SK-N-MC (cell line): ENCODE measurements around the gene CR1L.
"Not testable (repeated sequence)": the region's sequence is repeated elsewhere in the genome, so short reads cannot be mapped to it uniquely, and the experiment has no call there.

Source experiments
- DNase-seq: peaks from one replicate; pipeline ENCODE4 v3.0.0-alpha.2; 2011; ENCODE audit warnings: low read depth, low spot score
- H3K27ac ChIP-seq: fragments of 200-600 bp; sonication (generic); 2 replicates; pipeline ENCODE4 v1.5.1; 2016; ENCODE audit warnings: mixed run types
- H3K36me3 ChIP-seq: fragments of 200-600 bp; sonication (generic); 2 replicates; pipeline ENCODE4 v1.6.1; 2017; ENCODE audit warnings: antibody characterized with exemption, low read length, mixed read lengths; ENCODE audit not compliant: insufficient read depth
- H3K4me3 ChIP-seq: fragments of 200-600 bp; sonication (generic); 2 replicates; pipeline ENCODE4 v1.5.1; 2016
- H3K9ac ChIP-seq: fragments of 200-600 bp; sonication (generic); 2 replicates; pipeline ENCODE4 v1.8.0; 2017; ENCODE audit warnings: mixed run types, mixed read lengths; ENCODE audit not compliant: insufficient read length
- H3K9me3 ChIP-seq: fragments of 200-600 bp; sonication (generic); 2 replicates; pipeline ENCODE4 v1.6.1; 2017; ENCODE audit warnings: low read depth, mild to moderate bottlenecking, antibody characterized with exemption, low read length, moderate library complexity, mixed read lengths
- EZH2 ChIP-seq: fragments of 200-600 bp; sonication (generic); IDR thresholded peaks from one replicate; pipeline ENCODE4 v1.6.1; 2017; ENCODE audit warnings: antibody characterized with exemption
- FOXP2 ChIP-seq: optimal IDR thresholded peaks from 2 replicates; pipeline ENCODE3; 2011; ENCODE audit warnings: mild to moderate bottlenecking, moderate library complexity; ENCODE audit not compliant: insufficient read depth; ENCODE audit errors: extremely low read length, control extremely low read depth
- POLR2AphosphoS5 ChIP-seq: IDR thresholded peaks from 2 replicates; pipeline ENCODE4 v1.6.1; 2012; ENCODE audit warnings: mild to moderate bottlenecking, low read depth, low read length, borderline replicate concordance

Gene CR1L

GRCh38 chr1:207627496-207627895, 17.4 kb upstream of the CR1L start:
- DNase-seq = no peak
- no peak overlapping the region for H3K4me3 ChIP-seq
- no peak overlapping the region for H3K9ac ChIP-seq
- no peaks in the 10 kb centered on the region for H3K36me3 ChIP-seq
- no peak overlapping the region for H3K27ac ChIP-seq
- H3K9me3 ChIP-seq = no peaks in the 10 kb centered on the region
- no peak for TF ChIP-seq POLR2AphosphoS5
- no peak for TF ChIP-seq FOXP2
- TF ChIP-seq EZH2 = no peak

GRCh38 chr1:207628776-207629175, 16.2 kb upstream of the CR1L start:
- no peak for DNase-seq
- Histone ChIP-seq H3K27ac (no peak overlapping the region), H3K4me3 (no peak overlapping the region), H3K9me3 (no peaks in the 10 kb centered on the region), H3K9ac (no peak overlapping the region), H3K36me3 (no peaks in the 10 kb centered on the region)
- TF ChIP-seq FOXP2 (no peak), POLR2AphosphoS5 (no peak), EZH2 (no peak)

DNA sequence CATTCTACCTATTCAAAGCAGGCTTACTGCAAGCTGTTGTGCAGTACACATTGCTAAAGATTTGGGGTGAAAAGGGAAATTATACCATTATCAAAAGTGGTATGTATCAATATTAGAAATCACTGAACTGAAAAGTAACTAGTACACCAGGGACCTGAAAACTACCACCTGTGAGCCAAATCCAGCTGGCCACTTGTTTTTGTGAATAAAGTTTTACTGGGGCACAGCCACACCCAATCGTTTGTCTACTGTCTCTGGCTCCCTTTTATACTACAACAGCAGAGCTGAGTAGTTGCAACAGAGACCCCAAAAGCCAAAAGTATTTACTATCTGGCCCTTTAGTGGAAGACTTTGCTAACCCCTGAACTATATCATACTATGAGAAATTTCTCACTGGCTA, 13.8 kb upstream of the CR1L start:
- Histone ChIP-seq H3K36me3 (no peaks in the 10 kb centered on the region), H3K9me3 (no peaks in the 10 kb centered on the region), H3K27ac (no peak overlapping the region), H3K4me3 (no peak overlapping the region), H3K9ac (no peak overlapping the region)
- TF ChIP-seq EZH2 = no peak
- TF ChIP-seq POLR2AphosphoS5 = no peak
- TF ChIP-seq FOXP2 = no peak
- no peak for DNase-seq

DNA sequence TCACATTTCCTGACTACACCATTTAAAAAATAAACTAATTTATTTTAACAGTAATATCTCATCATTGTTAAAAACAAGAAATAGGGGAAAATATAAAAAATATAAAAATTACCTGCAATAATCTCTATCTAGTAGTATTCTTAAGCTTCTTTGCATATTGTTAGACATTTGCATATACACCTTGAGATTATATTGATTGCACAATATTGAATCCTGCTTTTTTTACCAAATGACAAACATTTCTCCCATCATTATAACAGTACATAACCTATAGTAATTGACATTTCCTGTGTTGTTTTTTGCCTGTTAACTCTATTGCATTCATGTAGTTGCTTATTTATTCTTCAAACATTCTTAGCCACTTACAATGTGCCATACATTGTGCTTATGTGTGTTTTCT, 11.7 kb upstream of the CR1L start:
- DNase-seq = no peak
- no peak overlapping the region for H3K27ac ChIP-seq
- H3K9ac ChIP-seq = no peak overlapping the region

GRCh38 chr1:207633699-207634289, 11.1 kb upstream of the CR1L start:
- H3K27ac ChIP-seq, DNase-seq, H3K9ac ChIP-seq, H3K4me3 ChIP-seq, H3K36me3 ChIP-seq, H3K9me3 ChIP-seq: not testable (repeated sequence)

More for the DNA sequence above, 11.7 kb upstream of the CR1L start:
- Histone ChIP-seq H3K36me3 (no peaks in the 10 kb centered on the region), H3K4me3 (no peak overlapping the region), H3K9me3 (no peaks in the 10 kb centered on the region)
- TF ChIP-seq EZH2 (no peak), FOXP2 (no peak), POLR2AphosphoS5 (no peak)

DNA sequence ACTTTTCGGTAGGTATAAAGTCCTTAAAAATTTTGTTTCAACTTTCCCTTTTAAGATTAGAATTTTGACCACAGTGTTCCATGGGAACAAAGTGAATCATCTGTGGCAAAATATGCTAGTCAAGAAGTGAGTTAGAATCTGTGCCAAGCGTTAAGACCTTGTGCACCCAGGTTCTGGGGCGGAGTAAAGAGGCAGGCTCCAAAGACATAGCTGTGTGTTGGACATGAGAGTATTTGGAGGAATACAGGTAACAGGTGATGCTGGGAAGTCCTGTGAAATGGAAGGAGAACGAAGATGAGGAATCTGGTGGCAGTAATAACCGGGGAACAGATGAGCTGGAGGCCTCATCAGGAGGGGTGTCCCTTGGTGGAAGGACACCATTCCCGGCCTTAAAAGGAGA, 10.6 kb upstream of the CR1L start:
- H3K36me3 ChIP-seq, H3K4me3 ChIP-seq, DNase-seq, H3K27ac ChIP-seq, H3K9ac ChIP-seq, H3K9me3 ChIP-seq: not testable (repeated sequence)

DNA sequence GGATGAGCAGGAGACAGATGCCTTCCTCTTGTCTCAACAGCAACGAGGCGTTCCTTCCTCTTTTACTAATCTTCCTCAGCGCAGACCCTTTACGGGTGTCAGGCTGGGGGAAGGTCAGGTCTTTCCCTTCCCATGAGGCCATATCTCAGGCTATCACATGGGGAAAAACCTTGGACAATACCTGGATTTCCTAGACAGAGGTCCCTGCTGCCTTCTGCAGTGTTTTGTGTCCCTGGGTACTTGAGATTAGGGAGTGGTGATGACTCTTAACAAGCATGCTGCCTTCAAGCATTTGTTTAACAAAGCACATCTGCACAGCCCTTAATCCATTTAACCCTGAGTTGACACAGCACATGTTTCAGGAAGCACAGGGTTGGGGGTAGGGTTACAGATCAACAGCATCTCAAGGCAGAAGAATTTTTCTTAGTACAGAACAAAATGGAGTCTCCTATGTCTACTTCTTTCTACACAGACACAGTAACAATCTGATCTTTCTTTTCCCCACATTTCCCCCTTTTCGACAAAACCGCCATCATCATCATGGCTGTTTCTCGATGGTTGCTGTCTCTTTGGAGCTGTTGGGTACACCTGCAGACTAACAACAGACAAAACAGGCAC, 9.3 kb upstream of the CR1L start:
- not testable (repeated sequence) for DNase-seq, H3K4me3 ChIP-seq, H3K36me3 ChIP-seq, H3K27ac ChIP-seq, H3K9ac ChIP-seq, H3K9me3 ChIP-seq

DNA sequence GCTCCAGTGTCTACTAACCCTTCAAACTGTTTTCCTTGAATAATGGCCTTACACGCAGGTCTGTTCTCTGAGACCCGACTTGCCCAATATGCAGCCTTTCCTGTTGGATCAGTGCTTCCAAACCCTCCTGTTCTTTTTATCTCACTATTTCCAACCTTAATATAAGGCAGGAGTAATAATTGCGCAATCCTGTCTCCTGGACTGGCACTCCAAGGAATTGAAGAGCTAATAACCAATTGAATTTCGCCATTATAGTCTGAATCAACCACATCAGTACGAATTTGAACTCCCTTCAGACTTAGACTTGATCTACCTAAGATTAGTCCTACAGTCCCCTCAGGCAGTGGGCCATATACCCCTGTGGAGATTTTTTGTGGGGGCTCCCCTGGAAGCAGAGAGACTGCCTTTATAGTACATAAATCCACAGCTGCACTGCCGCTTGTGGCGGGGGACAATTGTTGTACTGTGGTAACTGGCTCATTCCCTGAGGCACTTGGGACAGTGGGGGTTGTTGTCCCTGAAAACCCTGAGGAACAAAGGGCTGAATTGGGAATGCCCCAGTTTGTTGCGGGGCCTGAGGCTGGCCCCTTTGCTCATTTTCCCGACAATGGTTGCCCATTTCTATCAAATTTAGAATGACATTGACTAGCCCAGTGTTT, 6.3 kb upstream of the CR1L start:
- not testable (repeated sequence) for DNase-seq, H3K36me3 ChIP-seq, H3K27ac ChIP-seq, H3K4me3 ChIP-seq, H3K9ac ChIP-seq, H3K9me3 ChIP-seq

DNA sequence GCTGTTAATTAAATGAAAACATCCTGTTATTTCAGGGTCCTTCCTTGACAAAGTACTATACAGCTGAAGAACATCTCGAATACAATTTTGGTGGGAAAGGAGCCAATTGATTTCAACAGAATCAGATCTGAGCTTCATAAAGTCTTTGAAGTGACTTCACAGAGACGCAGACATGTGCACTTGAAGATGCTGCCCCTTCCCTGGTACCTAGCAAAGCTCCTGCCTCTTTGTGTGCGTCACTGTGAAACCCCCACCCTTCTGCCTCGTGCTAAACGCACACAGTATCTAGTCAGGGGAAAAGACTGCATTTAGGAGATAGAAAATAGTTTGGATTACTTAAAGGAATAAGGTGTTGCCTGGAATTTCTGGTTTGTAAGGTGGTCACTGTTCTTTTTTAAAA, 5.6 kb upstream of the CR1L start:
- not testable (repeated sequence) for H3K36me3 ChIP-seq, DNase-seq

More for the DNA sequence above, 5.6 kb upstream of the CR1L start:
- not testable (repeated sequence) for H3K27ac ChIP-seq, H3K4me3 ChIP-seq, H3K9ac ChIP-seq, H3K9me3 ChIP-seq
